Common myeloid progenitor, CD34-positive (primary cell): ENCODE data around the gene TBX21.

Source experiments
- CTCF ChIA-PET: fragments of 350-600 bp; sonication (Branson Sonifier 250); formaldehyde crosslinking; loops from one replicate; lab custom pipeline; 2021; ENCODE audit warnings: antibody characterized with exemption; lab: Charles Lee
- POLR2A ChIA-PET: fragments of 350-600 bp; sonication (Branson Sonifier 250); formaldehyde crosslinking; loops from one replicate; lab custom pipeline; 2021; ENCODE audit warnings: antibody characterized with exemption; lab: Charles Lee
- DNase-seq, 3 donors: peaks; one replicate each; pipeline versions ENCODE4 v3.0.0 to v3.0.0-alpha.2; 2013
- H3K27ac ChIP-seq, 2 experiments: 1 replicate in 1 of 2; 2 replicates in 1 of 2; pipeline ENCODE4 v1.7.0; 2013; ENCODE audit warnings: inconsistent platforms in 2 of 2, low read length in 2 of 2, mild to moderate bottlenecking in 2 of 2, low read depth in 1 of 2, moderate library complexity in 1 of 2; ENCODE audit not compliant: severe bottlenecking in 2 of 2, insufficient read depth in 1 of 2, poor library complexity in 1 of 2
- H3K27me3 ChIP-seq, 5 experiments: replicated peaks in 2 of 5; 1 replicate in 3 of 5; 2 replicates in 2 of 5; pipeline versions ENCODE4 v1.6.1 to v1.7.0; 2013; ENCODE audit warnings: low read length in 4 of 5, mild to moderate bottlenecking in 2 of 5, moderate library complexity in 2 of 5, inconsistent platforms in 1 of 5; ENCODE audit not compliant: insufficient read depth in 5 of 5, control insufficient read depth in 4 of 5
- H3K36me3 ChIP-seq, 4 experiments: 1 replicate in 2 of 4; 2 replicates in 2 of 4; pipeline versions ENCODE4 v1.6.1 to v1.7.0; 2013; ENCODE audit warnings: low read length in 3 of 4, control low read depth in 1 of 4, mild to moderate bottlenecking in 1 of 4; ENCODE audit not compliant: control insufficient read depth in 4 of 4, insufficient read depth in 4 of 4
- H3K4me1 ChIP-seq, 4 experiments: 1 replicate in 3 of 4; 2 replicates in 1 of 4; pipeline versions ENCODE4 v1.6.1 to v1.7.1; 2013; ENCODE audit warnings: low read length in 3 of 4, mild to moderate bottlenecking in 3 of 4, control low read depth in 1 of 4, inconsistent platforms in 1 of 4, moderate library complexity in 1 of 4; ENCODE audit not compliant: control insufficient read depth in 4 of 4, insufficient read depth in 4 of 4; ENCODE audit errors: control extremely low read depth in 1 of 4
- H3K4me3 ChIP-seq, 7 experiments: 1 replicate in 4 of 7; 2 replicates in 3 of 7; pipeline versions ENCODE4 v1.5.1 to v1.7.0; 2013; ENCODE audit warnings: mild to moderate bottlenecking in 7 of 7, low read length in 6 of 7, moderate library complexity in 6 of 7, inconsistent platforms in 2 of 7, low read depth in 2 of 7, control low read depth in 1 of 7; ENCODE audit not compliant: insufficient read depth in 4 of 7, control insufficient read depth in 1 of 7; ENCODE audit errors: extremely low read depth in 1 of 7
- H3K9me3 ChIP-seq, 5 experiments: 1 replicate in 4 of 5; 2 replicates in 1 of 5; pipeline versions ENCODE4 v1.6.1 to v1.7.1; 2013; ENCODE audit warnings: low read length in 4 of 5, mild to moderate bottlenecking in 2 of 5, inconsistent platforms in 1 of 5, low read depth in 1 of 5, moderate library complexity in 1 of 5; ENCODE audit not compliant: control insufficient read depth in 4 of 5, insufficient read depth in 2 of 5; ENCODE audit errors: control extremely low read depth in 1 of 5
- WGBS: methylation state at CpG from one replicate; pipeline ENCODE4 v1.1.5; 2013; ENCODE audit not compliant: insufficient coverage; 5-methylcytosine and 5-hydroxymethylcytosine counted together

TBX21 gene

DNA sequence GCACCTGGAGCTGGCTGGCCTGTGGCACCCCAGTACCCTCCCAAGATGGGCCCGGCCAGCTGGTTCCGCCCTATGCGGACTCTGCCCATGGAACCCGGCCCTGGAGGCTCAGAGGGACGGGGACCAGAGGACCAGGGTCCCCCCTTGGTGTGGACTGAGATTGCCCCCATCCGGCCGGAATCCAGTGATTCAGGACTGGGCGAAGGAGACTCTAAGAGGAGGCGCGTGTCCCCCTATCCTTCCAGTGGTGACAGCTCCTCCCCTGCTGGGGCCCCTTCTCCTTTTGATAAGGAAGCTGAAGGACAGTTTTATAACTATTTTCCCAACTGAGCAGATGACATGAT is 12.0 kb downstream of the TBX21 start:
- Histone ChIP-seq H3K9me3 (no peaks in the 10 kb centered on the region), H3K27me3 (peaks cover 0 to 4% (median 0%) of the 10 kb centered on the region in 5 experiments), H3K4me3 (no peak overlapping the region), H3K27ac (no peak overlapping the region), H3K4me1 (peaks cover 6 to 22% (median 16%) of the 10 kb centered on the region in 4 experiments), H3K36me3 (no peaks in the 10 kb centered on the region)
- ChIA-PET CTCF (interaction anchor here (1.0 to 9.1 kb wide), 8 partner anchors 13 to 91 kb away, joined by 3 to 102 read pairs (median 7); partner anchors contain the start of gene TBKBP1), POLR2A (interaction anchor here (0.6 kb wide), 2 partner anchors 9 to 96 kb away, joined by 3 read pairs; no protein-coding TSS in a partner anchor)
- DNase-seq, result peak in 1 of 3 donors; percentile 17
- 74% methylated on average over 7 of the region's 10 CpGs for WGBS

- H3K4me1 ChIP-seq, result no peaks in the 10 kb centered on the region
- no CpG with 5 or more reads among the region's 3 CpGs for WGBS
- H3K36me3 ChIP-seq, result no peaks in the 10 kb centered on the region
- H3K27ac ChIP-seq, result no peak overlapping the region
- H3K9me3 ChIP-seq, result peaks cover 0 to 9% (median 7%) of the 10 kb centered on the region in 5 experiments
- POLR2A ChIA-PET, result interaction anchor here (0.6 kb wide), 1 partner anchor 232 kb away, joined by 3 read pairs; no protein-coding TSS in a partner anchor
- H3K4me3 ChIP-seq, result no peak overlapping the region
- peaks cover 0 to 2% (median 0%) of the 10 kb centered on the region in 5 experiments for H3K27me3 ChIP-seq
- CTCF ChIA-PET, result interaction anchor here (0.6 to 1.8 kb wide), 2 partner anchors 18 to 43 kb away, joined by 3 to 4 read pairs; no protein-coding TSS in a partner anchor
- DNase-seq, result no peak
Measured at GRCh38 chr17:47751471-47751870, 18.4 kb downstream of the TBX21 start.

- no peak overlapping the region for H3K4me3 ChIP-seq
- no peak for DNase-seq
- peaks cover 0 to 5% (median 0%) of the 10 kb centered on the region in 5 experiments for H3K27me3 ChIP-seq
- no CpG with 5 or more reads among the region's 1 CpG for WGBS
- no peak overlapping the region for H3K27ac ChIP-seq
- H3K36me3 ChIP-seq, result no peaks in the 10 kb centered on the region
- POLR2A ChIA-PET, result no interaction called here
- H3K4me1 ChIP-seq, result no peaks in the 10 kb centered on the region
- H3K9me3 ChIP-seq, result peaks cover 0 to 35% (median 7%) of the 10 kb centered on the region in 5 experiments
- CTCF ChIA-PET, result interaction anchor here (1.2 kb wide), 1 partner anchor 108 kb away, joined by 3 read pairs; the partner anchor contains the start of gene KPNB1
Measured at GRCh38 chr17:47757386-47757785, 24.4 kb downstream of the TBX21 start.

DNA sequence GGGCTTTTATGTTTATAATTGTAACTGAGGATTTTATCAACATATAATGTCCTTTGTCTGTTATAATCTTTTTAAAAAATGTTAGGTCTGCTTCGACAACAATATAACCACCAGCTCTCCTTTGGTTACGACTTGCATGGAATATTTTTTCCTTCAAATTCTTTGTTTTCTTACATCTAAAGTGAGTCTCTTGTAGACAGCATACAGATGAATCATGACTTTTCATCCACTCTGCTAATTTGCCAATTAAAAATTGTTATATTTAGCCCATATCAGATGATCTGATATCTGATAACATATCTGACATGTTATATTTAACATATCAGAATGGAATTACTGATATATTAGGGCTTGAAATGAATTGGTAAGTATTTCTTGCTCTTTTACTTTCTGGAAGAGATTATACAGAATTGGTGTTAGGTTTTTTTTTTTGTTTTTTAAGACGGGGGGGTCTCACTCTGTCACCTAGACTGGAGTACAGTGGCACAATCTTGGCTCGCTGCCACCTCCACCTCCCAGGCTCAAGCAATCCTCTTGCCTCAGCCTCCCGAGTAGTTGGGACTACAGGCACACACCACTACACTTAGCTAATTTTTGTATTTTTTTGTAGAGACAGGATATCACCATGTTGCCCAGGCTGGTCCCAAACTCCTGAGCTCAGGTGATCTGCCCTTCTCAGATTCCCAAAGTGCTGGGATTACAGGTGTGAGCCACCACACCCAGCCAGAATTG is 27.5 kb downstream of the TBX21 start:
- DNase-seq, result no peak
- Histone ChIP-seq H3K27me3 (peaks cover 0 to 4% (median 0%) of the 10 kb centered on the region in 5 experiments), H3K27ac (no peak overlapping the region), H3K9me3 (peaks cover 0 to 46% (median 7%) of the 10 kb centered on the region in 5 experiments), H3K4me3 (no peak overlapping the region), H3K36me3 (no peaks in the 10 kb centered on the region), H3K4me1 (no peaks in the 10 kb centered on the region)
- CTCF ChIA-PET, result no interaction called here
- POLR2A ChIA-PET, result no interaction called here
- WGBS, result 78% methylated on average over 3 of the region's 5 CpGs

- ChIA-PET CTCF (no interaction called here), POLR2A (no interaction called here)
- no peak overlapping the region for H3K4me3 ChIP-seq
- H3K4me1 ChIP-seq, result no peaks in the 10 kb centered on the region
- WGBS, result 100% methylated on average over 2 of the region's 2 CpGs
- peaks cover 0 to 1% (median 0%) of the 10 kb centered on the region in 5 experiments for H3K27me3 ChIP-seq
- H3K36me3 ChIP-seq, result no peaks in the 10 kb centered on the region
- no peak for DNase-seq
- peaks cover 0 to 34% (median 7%) of the 10 kb centered on the region in 5 experiments for H3K9me3 ChIP-seq
- no peak overlapping the region for H3K27ac ChIP-seq
Measured at GRCh38 chr17:47762728-47763127, 29.7 kb downstream of the TBX21 start.

DNA sequence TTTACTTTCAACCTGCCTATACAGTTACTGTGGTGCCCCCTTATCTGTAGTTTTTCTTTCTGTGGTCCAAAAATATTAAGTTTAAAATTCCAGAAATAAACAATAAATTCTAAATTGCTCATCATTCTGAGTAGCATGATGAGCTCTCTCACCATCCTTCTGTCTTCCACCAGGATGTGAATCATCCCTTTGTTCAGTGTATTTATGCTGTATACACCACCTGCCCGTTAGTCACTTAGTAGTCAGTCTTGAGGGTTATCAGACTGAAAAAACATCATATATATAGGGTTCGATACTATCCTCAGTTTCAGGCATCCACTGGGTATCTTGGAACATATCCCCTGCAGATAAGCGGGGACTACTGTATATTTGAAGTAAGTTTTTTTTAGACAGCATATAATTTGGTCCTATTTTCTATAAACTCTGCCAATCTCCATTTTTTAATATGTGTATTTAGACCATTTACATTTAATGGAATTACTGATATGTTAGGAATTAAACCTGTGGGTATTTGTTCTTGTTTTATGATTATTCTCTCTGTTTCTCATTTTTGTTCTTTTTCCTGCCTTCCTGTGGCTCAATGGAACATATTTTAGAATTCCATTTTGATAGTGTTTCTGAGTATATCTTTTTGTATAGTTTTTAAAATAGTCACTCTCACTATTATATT is 31.0 kb downstream of the TBX21 start:
- no CpG with 5 or more reads among the region's 3 CpGs for WGBS
- POLR2A ChIA-PET, result no interaction called here
- no peak for DNase-seq
- peaks cover 0 to 2% (median 0%) of the 10 kb centered on the region in 5 experiments for H3K27me3 ChIP-seq
- no peaks in the 10 kb centered on the region for H3K4me1 ChIP-seq
- peaks cover 0 to 36% (median 5%) of the 10 kb centered on the region in 5 experiments for H3K9me3 ChIP-seq
- no peaks in the 10 kb centered on the region for H3K36me3 ChIP-seq
- no peak overlapping the region for H3K4me3 ChIP-seq
- no peak overlapping the region for H3K27ac ChIP-seq
- CTCF ChIA-PET, result interaction anchor here (1.0 kb wide), 1 partner anchor 8 kb away, joined by 3 read pairs; no protein-coding TSS in a partner anchor
